ENCODE results near the gene CFAP299. TPM values are rescaled to one million over a fixed set of nuclear protein-coding genes. Genes with fewer than 3 reads are reported as not detected.

CFAP299 gene
- total and polyA plus RNA-seq, 10 donors = 0.11 TPM; not detected in 9

DNA sequence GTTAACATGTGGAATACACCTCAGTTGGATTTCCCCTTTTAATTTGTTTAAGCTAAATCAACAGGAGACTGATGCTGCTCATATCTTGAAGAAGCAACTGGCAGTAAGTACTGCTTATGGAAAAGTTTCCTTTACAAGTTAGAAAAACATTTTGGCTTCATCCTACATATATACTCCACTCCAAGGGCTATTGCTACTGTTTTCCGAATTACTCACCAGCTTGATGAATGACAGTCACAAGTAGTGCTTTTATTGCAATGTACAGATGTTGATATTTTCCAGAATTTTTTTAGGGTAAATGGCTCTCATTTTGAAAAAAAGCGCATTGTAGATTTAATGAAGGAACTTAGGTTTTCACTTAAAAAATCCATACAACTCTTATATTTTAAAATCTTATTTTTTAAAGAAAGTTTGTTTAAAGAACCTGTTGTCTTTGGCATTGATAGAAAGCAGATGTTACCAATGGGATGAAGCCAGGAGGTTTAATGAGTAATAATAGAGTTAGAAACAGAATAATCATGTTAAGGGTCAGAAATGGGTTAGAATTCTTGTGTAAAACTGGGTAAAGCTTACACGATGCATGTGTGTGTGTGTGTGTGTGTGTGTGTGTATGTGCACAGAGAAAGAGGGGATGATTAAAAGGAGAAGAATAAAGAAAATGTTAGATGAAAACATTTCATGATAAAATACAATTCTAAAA lies 272.9 kb downstream of the CFAP299 start:
- Histone ChIP-seq H3K9me3 (no peaks in the 10 kb centered on the region), H3K4me3 (no peak overlapping the region), H3K4me1 (peaks cover 0 to 17% (median 0%) of the 10 kb centered on the region in 6 donors), H3K36me3 (no peaks in the 10 kb centered on the region), H3K27ac (no peak overlapping the region), H3K27me3 (replicated peaks in 1 of 7) (no peaks in the 10 kb centered on the region)
- TF ChIP-seq POLR2A (IDR thresholded peaks at IDR 0.05) = no peak
- 82 to 87% (median 83%) methylated on average over 3 of the region's 3 CpGs for WGBS, 5 donors
- intact Hi-C loops (cut with DNase I; ENCODE audit: low total_unique reads) = no loop called here
- DNase-seq = no peak

DNA sequence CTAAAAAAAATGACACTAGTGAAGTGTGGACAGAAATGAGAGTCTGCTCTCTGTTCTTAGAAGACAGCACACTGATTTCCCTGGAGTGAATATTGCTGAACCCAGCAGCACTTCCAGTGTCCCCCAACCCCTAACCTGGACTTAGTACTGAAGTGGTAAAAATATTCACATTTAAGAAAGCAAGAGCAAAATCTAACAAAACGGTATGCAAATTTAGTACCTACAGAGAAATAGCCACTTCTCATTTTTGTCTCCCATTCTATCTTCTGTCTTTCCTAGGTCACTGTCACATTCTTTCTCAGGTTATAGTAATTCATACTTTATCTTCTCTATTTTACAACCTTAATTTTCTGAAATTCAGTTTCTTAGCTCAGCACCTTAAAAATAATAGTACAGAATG lies 274.7 kb downstream of the CFAP299 start:
- Histone ChIP-seq H3K4me3 (no peak overlapping the region), H3K4me1 (peaks cover 0 to 17% (median 0%) of the 10 kb centered on the region in 6 donors), H3K36me3 (no peaks in the 10 kb centered on the region), H3K9me3 (no peaks in the 10 kb centered on the region), H3K27me3 (replicated peaks in 1 of 7) (no peaks in the 10 kb centered on the region), H3K27ac (peak overlapping the region in 3 of 8 donors; percentile 7 to 42 (median 30))
- no peak for TF ChIP-seq POLR2A (IDR thresholded peaks at IDR 0.05)
- intact Hi-C loops (cut with DNase I; ENCODE audit: low total_unique reads) = no loop called here
- no peak for DNase-seq
- 58 to 87% (median 79%) methylated on average over 1 of the region's 1 CpG for WGBS, 5 donors

DNA sequence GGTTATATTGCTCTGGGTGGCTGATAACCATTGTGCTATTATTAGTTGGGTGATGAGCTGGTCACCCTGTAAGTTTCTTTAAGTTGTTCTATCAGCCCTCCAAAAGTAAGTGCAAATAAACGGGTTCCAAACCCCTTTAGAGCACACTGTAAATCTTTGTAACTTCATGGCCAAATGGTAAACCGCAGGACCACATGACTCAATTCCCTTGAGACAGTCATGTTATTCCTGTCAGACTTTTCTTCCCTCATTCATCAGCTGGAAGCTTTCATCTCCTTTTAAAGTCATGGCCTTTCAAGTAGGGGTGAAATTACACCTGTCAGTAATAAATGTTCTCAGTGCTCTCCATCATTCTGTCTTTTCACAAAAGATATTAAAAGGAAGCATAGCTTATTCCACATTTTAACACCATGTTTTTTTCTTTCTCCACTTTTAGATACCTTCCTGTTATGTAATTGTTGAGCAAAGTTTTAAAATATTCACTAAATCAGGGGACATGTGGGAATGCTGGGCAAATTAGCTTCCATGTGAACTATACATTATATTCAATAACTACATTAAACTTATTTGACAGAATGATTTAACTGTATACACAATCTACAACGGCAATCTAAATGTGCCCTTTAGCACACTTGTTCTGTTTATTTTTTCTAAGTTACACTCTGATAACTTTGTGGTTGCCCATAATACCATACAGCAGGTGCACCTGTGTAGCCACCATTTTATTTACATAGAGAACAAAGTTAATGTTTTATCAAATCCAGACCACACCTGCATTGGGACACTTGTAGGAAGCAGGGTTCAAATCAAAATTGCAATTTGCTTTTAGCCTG lies 275.5 kb downstream of the CFAP299 start:
- intact Hi-C loops (cut with DNase I; ENCODE audit: low total_unique reads) = no loop called here
- TF ChIP-seq POLR2AphosphoS5 (IDR thresholded peaks at IDR 0.05) (no peak), POLR2A (IDR thresholded peaks at IDR 0.05) (no peak)
- TF ChIP-seq, protein P1, sequence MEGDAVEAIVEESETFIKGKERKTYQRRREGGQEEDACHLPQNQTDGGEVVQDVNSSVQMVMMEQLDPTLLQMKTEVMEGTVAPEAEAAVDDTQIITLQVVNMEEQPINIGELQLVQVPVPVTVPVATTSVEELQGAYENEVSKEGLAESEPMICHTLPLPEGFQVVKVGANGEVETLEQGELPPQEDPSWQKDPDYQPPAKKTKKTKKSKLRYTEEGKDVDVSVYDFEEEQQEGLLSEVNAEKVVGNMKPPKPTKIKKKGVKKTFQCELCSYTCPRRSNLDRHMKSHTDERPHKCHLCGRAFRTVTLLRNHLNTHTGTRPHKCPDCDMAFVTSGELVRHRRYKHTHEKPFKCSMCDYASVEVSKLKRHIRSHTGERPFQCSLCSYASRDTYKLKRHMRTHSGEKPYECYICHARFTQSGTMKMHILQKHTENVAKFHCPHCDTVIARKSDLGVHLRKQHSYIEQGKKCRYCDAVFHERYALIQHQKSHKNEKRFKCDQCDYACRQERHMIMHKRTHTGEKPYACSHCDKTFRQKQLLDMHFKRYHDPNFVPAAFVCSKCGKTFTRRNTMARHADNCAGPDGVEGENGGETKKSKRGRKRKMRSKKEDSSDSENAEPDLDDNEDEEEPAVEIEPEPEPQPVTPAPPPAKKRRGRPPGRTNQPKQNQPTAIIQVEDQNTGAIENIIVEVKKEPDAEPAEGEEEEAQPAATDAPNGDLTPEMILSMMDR (IDR thresholded peaks at IDR 0.05 in 8 of 11, conservative IDR thresholded peaks at IDR 0.05 in 3 of 11) = no peak
- no peak for DNase-seq
- Histone ChIP-seq H3K27ac (peak overlapping the region in 4 of 8 donors; percentile 30 to 42 (median 37)), H3K9me3 (no peaks in the 10 kb centered on the region), H3K27me3 (replicated peaks in 1 of 7) (no peaks in the 10 kb centered on the region), H3K4me1 (peaks cover 0 to 17% (median 0%) of the 10 kb centered on the region in 6 donors), H3K4me3 (no peak overlapping the region), H3K36me3 (no peaks in the 10 kb centered on the region)
- WGBS, 5 donors = 18 to 28% (median 23%) methylated on average over 3 of the region's 3 CpGs

- DNase-seq = no peak
- TF ChIP-seq POLR2A (IDR thresholded peaks at IDR 0.05) = no peak
- no peak for TF ChIP-seq POLR2AphosphoS5 (IDR thresholded peaks at IDR 0.05)
- TF ChIP-seq, protein P1 (IDR thresholded peaks at IDR 0.05 in 8 of 11, conservative IDR thresholded peaks at IDR 0.05 in 3 of 11) = no peak
- Histone ChIP-seq H3K4me1 (peaks cover 0 to 17% (median 0%) of the 10 kb centered on the region in 6 donors), H3K4me3 (no peak overlapping the region), H3K27ac (peak overlapping the region in 1 of 8 donors; percentile 39), H3K36me3 (no peaks in the 10 kb centered on the region), H3K27me3 (replicated peaks in 1 of 7) (no peaks in the 10 kb centered on the region), H3K9me3 (no peaks in the 10 kb centered on the region)
- 73 to 82% (median 74%) methylated on average over 2 of the region's 2 CpGs for WGBS, 5 donors
- intact Hi-C loops (cut with DNase I; ENCODE audit: low total_unique reads) = no loop called here
Observed at GRCh38 chr4:80611678-80611979, 276.1 kb downstream of the CFAP299 start.

- intact Hi-C loops (cut with DNase I; ENCODE audit: low total_unique reads) = no loop called here
- TF ChIP-seq, protein P1 (IDR thresholded peaks at IDR 0.05 in 8 of 11, conservative IDR thresholded peaks at IDR 0.05 in 3 of 11) = no peak
- TF ChIP-seq POLR2A (IDR thresholded peaks at IDR 0.05) (no peak), POLR2AphosphoS5 (IDR thresholded peaks at IDR 0.05) (no peak)
- Histone ChIP-seq H3K27me3 (replicated peaks in 1 of 7) (no peaks in the 10 kb centered on the region), H3K9me3 (no peaks in the 10 kb centered on the region), H3K27ac (no peak overlapping the region), H3K4me1 (peaks cover 0 to 17% (median 0%) of the 10 kb centered on the region in 6 donors), H3K36me3 (no peaks in the 10 kb centered on the region), H3K4me3 (no peak overlapping the region)
- no peak for DNase-seq
Observed at GRCh38 chr4:80613470-80613869, 277.9 kb downstream of the CFAP299 start.
